ENCODE results near the gene PCSK2.

DNA sequence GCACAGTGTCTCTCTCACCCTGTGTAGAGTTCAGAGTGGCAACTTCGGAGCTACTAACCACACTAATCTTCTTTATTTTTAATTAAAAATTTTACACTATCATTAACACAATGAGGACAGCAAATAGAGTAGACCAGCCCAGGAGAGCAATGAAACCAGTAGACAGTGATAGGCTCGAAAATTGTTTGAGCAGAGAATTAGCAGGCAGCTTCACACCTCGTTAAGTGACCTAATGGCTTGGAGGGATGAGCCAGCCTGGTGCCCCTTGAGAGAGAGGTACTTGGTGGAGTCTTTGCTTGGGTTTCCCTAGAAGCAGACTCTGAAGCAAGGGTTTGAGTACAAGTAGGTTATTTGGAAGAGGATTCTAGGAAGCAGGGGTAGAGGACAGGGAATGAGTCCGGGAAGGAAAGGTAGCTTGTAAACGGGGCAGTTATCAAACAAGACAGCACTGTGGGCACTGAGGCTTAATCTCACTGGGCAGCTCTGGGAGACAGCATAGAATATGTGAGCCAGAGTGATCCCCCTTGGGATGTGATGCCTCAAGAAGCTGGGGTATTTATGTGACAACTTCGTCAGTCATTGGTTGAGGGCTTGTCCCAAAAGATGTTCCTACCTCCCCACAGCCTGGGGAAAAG, 146.1 kb downstream of the PCSK2 start:
- TF ChIP-seq, protein P1, sequence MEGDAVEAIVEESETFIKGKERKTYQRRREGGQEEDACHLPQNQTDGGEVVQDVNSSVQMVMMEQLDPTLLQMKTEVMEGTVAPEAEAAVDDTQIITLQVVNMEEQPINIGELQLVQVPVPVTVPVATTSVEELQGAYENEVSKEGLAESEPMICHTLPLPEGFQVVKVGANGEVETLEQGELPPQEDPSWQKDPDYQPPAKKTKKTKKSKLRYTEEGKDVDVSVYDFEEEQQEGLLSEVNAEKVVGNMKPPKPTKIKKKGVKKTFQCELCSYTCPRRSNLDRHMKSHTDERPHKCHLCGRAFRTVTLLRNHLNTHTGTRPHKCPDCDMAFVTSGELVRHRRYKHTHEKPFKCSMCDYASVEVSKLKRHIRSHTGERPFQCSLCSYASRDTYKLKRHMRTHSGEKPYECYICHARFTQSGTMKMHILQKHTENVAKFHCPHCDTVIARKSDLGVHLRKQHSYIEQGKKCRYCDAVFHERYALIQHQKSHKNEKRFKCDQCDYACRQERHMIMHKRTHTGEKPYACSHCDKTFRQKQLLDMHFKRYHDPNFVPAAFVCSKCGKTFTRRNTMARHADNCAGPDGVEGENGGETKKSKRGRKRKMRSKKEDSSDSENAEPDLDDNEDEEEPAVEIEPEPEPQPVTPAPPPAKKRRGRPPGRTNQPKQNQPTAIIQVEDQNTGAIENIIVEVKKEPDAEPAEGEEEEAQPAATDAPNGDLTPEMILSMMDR (IDR thresholded peaks at IDR 0.05; ENCODE audit: low read length), result no peak
- TF ChIP-seq EZH2 (optimal IDR thresholded peaks at IDR 0.05; ENCODE audit: low read depth, low read length) (no peak), EZH2phosphoT487 (IDR thresholded peaks at IDR 0.05; ENCODE audit: low read length) (no peak)
